T-helper 17 cell (primary cell): ENCODE results near the gene UNC5CL. TPM values are rescaled to one million over a fixed set of nuclear protein-coding genes. Genes with fewer than 3 reads are reported as not detected.
"Not testable (repeated sequence)": the region's sequence is repeated elsewhere in the genome, so short reads cannot be mapped to it uniquely, and the experiment has no call there.

Source experiments
- ATAC-seq: fragments of 150-1000 bp; cut with Tn5 transposase; 2 replicates; pipeline ENCODE4 v1.10.0; 2021; ENCODE audit warnings: mild to moderate bottlenecking, moderate library complexity
- DNase-seq, 3 donors: peaks; one replicate each; pipeline versions ENCODE4 v3.0.0 to v3.0.0-alpha.2; 2020 to 2021
- H3K9me3 ChIP-seq: one replicate; pipeline ENCODE4 v1.7.0; 2013; ENCODE audit warnings: low read length, mild to moderate bottlenecking; ENCODE audit not compliant: control insufficient read depth, poor library complexity, severe bottlenecking
- H3K27ac Mint-ChIP-seq: one replicate; pipeline ENCODE4 v1.8.0; 2022; ENCODE audit warnings: mild to moderate bottlenecking, moderate library complexity, mixed read lengths
- H3K27me3 Mint-ChIP-seq: one replicate; pipeline ENCODE4 v1.8.0; 2022; ENCODE audit warnings: mixed read lengths
- H3K36me3 Mint-ChIP-seq: one replicate; pipeline ENCODE4 v1.8.0; 2022; ENCODE audit warnings: low read depth, mixed read lengths
- H3K4me1 Mint-ChIP-seq: one replicate; pipeline ENCODE4 v1.8.0; 2022; ENCODE audit warnings: mild to moderate bottlenecking, mixed read lengths
- H3K4me3 Mint-ChIP-seq: one replicate; pipeline ENCODE4 v1.8.0; 2022; ENCODE audit warnings: mild to moderate bottlenecking, moderate library complexity, mixed read lengths
- total RNA-seq, 4 donors: library from RNA in 2 of 4; stranded (reverse) in 2 of 4; gene quantifications; one replicate each; pipeline ENCODE4 v1.2.3 and lab custom pipeline; 2022 to 2026

The UNC5CL gene
- total RNA-seq, 2 donors from 2014 or later: 4.2 to 4.9 TPM

DNA sequence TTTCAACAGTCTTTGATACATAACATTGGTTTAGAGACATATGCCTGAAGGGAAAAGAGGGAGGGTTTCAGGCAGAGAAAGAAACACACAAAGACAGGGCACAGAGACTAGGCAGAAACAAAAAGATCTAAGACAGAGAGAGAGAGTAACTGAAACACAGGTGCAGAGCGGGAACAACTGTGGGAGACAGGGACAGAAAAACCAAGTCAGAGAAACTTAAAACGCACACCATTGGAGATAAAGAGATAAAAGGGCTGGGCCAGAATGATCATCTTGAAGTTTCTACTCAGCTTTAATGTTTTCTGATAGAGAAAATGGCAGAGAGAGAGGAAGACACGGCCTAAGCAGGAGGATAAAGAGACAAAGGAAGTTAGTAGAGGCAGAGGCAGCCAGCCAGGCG lies 11.8 kb downstream of the UNC5CL start:
- ATAC-seq (no peak), DNase-seq (no peak)
- peak overlapping the region; percentile 95 for H3K27ac Mint-ChIP-seq
- H3K36me3 Mint-ChIP-seq: no peaks in the 10 kb centered on the region
- no peaks in the 10 kb centered on the region for H3K9me3 ChIP-seq
- H3K27me3 Mint-ChIP-seq: no peaks in the 10 kb centered on the region
- H3K4me1 Mint-ChIP-seq: peaks cover 25% of the 10 kb centered on the region
- peak overlapping the region; percentile 95 for H3K4me3 Mint-ChIP-seq

DNA sequence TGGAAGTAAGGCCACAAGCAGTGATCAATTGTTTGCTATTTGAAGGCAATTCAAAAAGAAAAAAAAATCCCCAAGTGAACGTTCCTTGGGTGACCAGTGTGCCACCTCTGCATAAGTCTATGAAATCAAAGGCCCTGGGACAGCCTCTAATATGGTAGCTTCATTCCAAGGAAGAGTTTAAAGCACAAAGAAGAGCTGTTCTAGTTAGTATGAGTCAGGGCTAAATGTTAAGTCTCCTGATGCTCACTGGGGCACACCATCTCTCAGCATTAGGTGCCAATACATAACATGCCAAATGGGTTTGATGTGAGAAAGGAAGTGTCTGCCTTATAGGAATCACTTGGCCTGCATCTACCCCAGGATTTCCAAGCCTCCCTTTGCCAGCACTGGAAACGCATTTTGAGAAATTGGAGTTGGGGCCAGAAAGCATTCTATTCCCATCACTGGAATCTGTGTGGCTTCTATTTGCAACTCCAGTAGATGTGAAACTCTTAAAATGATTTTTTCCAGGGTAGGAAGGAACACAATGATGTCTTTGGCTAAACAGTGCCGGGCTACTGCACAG lies 13.0 kb downstream of the UNC5CL start:
- Mint-ChIP-seq H3K27ac (no peak overlapping the region), H3K4me3 (no peak overlapping the region), H3K36me3 (no peaks in the 10 kb centered on the region), H3K27me3 (no peaks in the 10 kb centered on the region), H3K4me1 (peaks cover 24% of the 10 kb centered on the region)
- ATAC-seq: no peak
- no peaks in the 10 kb centered on the region for H3K9me3 ChIP-seq
- DNase-seq: no peak

DNA sequence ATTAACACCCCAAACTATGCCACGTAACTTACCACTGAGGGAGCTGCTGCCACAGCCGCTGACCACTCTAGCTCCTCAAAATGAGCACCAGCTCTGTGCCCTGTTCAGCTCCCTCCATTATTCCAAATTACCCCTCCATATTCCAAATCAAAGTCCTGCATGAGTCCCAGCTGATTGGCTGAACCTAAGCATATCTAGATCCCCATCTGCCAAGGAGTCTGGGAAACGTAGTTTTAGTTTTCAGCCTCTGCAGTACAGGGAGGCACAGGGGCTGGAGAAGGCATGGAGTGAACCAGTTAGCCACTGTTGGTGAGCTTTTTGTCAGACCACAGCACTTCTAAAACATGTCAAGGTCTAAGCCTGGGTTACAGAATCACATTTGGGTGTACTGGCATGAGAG lies 15.9 kb downstream of the UNC5CL start:
- DNase-seq (no peak), ATAC-seq (no peak)
- H3K9me3 ChIP-seq: no peaks in the 10 kb centered on the region
- peaks cover 14% of the 10 kb centered on the region for H3K4me1 Mint-ChIP-seq
- H3K36me3 Mint-ChIP-seq: peaks cover 2% of the 10 kb centered on the region
- no peak overlapping the region for H3K27ac Mint-ChIP-seq
- no peaks in the 10 kb centered on the region for H3K27me3 Mint-ChIP-seq
- H3K4me3 Mint-ChIP-seq: no peak overlapping the region

DNA sequence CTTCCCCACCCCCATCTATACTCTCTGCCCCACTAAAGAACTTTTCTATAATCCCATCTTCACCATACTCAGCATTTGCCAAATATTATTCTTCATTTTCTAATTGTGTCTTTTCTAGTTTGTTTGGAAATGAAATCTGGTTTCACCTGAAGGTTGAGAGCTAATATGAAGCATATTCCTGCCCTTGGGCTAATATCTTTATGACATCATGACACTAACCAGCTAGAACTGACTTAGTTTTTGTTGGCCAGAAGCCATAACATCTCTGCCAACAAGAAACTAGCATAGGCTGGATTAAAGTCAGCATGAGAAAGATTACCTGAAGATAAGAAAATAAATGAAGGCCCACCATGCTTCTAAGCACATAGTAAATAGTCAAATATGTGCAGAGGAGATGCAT lies 16.7 kb downstream of the UNC5CL start:
- H3K4me1 Mint-ChIP-seq: peaks cover 8% of the 10 kb centered on the region
- peaks cover 6% of the 10 kb centered on the region for H3K27me3 Mint-ChIP-seq
- no peak for DNase-seq
- no peak overlapping the region for H3K4me3 Mint-ChIP-seq
- H3K9me3 ChIP-seq: no peaks in the 10 kb centered on the region
- H3K27ac Mint-ChIP-seq: no peak overlapping the region
- no peak for ATAC-seq
- H3K36me3 Mint-ChIP-seq: peaks cover 2% of the 10 kb centered on the region

DNA sequence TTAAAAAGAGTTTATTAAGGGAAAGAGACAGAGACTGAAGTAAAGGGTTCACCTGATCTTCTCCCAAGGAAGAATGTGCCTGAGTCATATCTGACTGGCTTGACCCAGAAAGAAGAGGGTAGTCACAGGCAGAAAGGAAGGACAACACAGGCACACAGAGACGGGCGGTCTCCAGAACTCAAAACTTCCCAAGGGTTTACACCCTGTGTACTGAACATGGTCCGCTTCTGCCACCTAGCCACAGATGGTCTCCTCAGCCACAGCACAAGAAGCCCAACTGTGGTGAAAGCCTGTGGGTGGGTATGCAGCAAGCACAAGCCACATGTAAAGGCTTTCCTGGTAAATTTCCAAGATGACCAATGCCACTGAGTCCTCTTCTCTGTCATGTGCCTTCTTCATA lies 17.2 kb downstream of the UNC5CL start:
- peaks cover 4% of the 10 kb centered on the region for H3K4me1 Mint-ChIP-seq
- no peak overlapping the region for H3K4me3 Mint-ChIP-seq
- no peak for DNase-seq
- no peak for ATAC-seq
- H3K27ac Mint-ChIP-seq: no peak overlapping the region
- peaks cover 6% of the 10 kb centered on the region for H3K27me3 Mint-ChIP-seq
- H3K36me3 Mint-ChIP-seq: peaks cover 2% of the 10 kb centered on the region
- no peaks in the 10 kb centered on the region for H3K9me3 ChIP-seq

DNA sequence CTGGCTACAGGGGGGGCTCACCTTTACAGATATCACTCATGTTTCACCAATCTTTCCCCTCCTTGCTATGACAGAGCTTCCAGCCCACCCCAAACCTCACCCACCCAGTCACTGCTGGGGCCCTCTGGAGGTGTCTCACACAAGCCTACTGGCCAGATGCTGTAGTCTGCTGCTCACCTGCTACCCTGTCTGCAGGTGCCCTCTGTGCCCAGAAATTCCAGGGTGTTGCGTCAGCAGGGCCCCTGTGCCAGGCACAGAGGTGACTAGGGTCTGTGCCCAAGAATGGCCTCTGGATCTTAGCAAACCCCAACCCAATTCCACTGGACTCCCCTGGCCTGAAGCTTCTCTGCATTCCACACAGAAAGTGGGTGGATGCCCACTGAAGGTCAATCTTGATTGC lies 21.4 kb downstream of the UNC5CL start:
- Mint-ChIP-seq H3K27me3 (peaks cover 6% of the 10 kb centered on the region), H3K27ac (no peak overlapping the region), H3K4me3 (no peak overlapping the region), H3K36me3 (peaks cover 4% of the 10 kb centered on the region), H3K4me1 (no peaks in the 10 kb centered on the region)
- H3K9me3 ChIP-seq: no peaks in the 10 kb centered on the region
- DNase-seq (no peak), ATAC-seq (no peak)

DNA sequence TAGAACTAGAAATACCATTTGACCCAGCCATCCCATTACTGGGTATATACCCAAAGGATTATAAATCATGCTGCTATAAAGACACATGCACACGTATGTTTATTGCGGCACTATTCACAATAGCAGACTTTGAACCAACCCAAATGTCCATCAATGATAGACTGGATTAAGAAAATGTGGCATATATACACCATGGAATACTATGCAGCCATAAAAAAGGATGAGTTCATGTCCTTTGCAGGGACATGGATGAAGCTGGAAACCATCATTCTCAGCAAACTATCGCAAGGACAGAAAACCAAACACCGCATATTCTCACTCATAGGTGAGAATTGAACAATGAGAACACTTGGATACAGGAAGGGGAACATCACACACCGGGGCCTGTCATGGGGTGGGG lies 23.2 kb downstream of the UNC5CL start:
- not testable (repeated sequence) for DNase-seq, H3K27ac Mint-ChIP-seq, H3K36me3 Mint-ChIP-seq

DNA sequence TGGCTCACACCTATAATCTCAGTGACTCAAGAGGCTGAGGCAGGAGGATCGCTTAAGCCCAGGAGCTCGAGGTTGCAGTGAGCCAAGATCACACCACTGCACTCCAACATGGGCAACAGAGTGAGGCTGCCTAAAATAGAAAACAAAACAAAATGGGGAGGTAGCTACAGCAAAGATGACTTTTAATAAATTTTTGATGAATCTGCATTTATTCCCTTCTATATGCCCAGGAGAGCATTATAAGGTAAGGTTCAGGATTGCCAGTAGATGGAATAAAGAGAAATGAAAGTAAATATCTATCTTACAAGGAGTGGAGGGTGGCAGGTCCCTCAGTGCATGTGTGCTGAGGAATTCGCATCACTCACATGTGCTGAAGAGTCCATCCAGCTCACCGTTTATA lies 24.2 kb downstream of the UNC5CL start:
- H3K27ac Mint-ChIP-seq: no peak overlapping the region
- no peak overlapping the region for H3K4me3 Mint-ChIP-seq
- H3K9me3 ChIP-seq: no peaks in the 10 kb centered on the region
- DNase-seq (no peak), ATAC-seq (no peak)
- H3K4me1 Mint-ChIP-seq: no peaks in the 10 kb centered on the region
- H3K36me3 Mint-ChIP-seq: peaks cover 8% of the 10 kb centered on the region
- H3K27me3 Mint-ChIP-seq: peaks cover 23% of the 10 kb centered on the region

More for the DNA sequence above, 23.2 kb downstream of the UNC5CL start:
- not testable (repeated sequence) for H3K9me3 ChIP-seq, H3K4me3 Mint-ChIP-seq, ATAC-seq, H3K4me1 Mint-ChIP-seq
- peaks cover 15% of the 10 kb centered on the region for H3K27me3 Mint-ChIP-seq

DNA sequence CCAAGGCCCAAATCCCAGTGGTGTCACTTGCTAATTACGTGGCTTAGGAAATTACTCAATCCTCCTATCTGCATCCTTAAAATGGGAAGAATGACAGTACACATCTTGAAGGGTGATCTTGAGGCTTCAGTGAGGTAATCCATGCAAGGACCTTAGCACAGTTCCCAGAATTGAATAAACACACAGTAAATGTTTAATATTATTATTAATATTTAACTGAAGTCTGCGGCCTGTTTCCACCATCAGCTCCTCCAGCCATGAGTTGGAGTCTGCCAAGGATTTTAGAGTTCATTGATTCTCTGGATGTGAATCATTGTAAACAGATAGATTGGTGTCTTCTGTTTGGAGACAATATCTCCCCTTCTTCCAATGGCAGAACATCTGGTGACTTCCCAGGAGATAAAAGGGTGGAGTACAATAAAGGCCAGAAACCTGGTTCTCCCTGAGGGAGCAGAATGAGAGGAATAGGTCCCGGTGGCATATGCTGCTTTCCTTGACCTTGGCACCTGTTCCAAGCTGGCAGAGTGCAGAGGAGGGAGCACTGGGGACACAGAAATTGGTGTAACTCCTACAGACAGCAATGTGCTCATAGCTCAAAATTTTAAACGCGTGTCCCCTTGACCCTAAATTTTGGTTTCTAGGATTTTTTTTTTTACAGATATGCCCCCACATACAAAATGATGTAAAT lies 25.4 kb downstream of the UNC5CL start:
- DNase-seq: no peak
- ATAC-seq: no peak
- H3K36me3 Mint-ChIP-seq: peaks cover 8% of the 10 kb centered on the region
- no peaks in the 10 kb centered on the region for H3K9me3 ChIP-seq
- no peak overlapping the region for H3K27ac Mint-ChIP-seq
- H3K4me3 Mint-ChIP-seq: no peak overlapping the region
- peaks cover 23% of the 10 kb centered on the region for H3K27me3 Mint-ChIP-seq
- H3K4me1 Mint-ChIP-seq: no peaks in the 10 kb centered on the region

DNA sequence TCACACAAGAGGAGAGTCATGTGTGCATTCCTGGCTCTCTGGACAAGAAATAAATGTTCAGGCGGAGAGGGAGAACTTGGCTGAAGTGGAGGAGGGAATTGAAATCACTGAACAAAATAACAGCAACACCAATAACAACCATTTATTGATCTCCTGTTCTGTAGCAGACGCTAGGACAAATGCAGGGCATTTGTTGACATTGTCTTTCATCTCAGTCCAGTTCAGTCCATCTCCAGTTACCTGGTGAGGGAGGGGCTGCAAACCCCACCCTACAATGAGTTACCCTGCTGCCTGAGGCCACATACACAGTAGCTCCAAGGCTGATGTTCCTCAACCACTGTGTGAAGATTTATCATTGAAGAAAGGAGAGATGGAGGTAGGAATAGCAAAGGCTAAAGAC lies 27.3 kb downstream of the UNC5CL start:
- Mint-ChIP-seq H3K36me3 (peaks cover 7% of the 10 kb centered on the region), H3K4me3 (no peak overlapping the region), H3K27me3 (peaks cover 17% of the 10 kb centered on the region), H3K27ac (no peak overlapping the region), H3K4me1 (no peaks in the 10 kb centered on the region)
- no peak for ATAC-seq
- no peaks in the 10 kb centered on the region for H3K9me3 ChIP-seq
- DNase-seq: no peak

DNA sequence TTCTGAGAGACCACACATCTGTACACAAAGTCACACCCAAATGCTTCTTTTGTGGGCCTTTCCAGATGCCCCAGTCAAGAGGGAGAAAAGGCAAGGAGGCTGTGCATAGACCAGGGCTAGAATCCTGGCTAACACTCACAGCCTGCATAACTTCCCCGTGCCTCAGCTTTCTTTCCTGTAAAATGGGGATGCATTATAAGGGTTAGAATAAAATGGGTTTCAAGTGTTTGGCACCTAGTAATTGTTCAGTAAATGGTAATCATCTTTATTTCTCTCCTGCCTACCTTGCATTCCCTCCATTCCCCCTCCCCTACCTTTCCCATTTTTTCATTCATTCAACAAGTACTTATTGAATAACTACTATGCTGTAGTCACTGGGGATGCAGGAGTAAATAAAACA lies 29.4 kb downstream of the UNC5CL start:
- Mint-ChIP-seq H3K27ac (no peak overlapping the region), H3K4me1 (peaks cover 6% of the 10 kb centered on the region), H3K4me3 (no peak overlapping the region), H3K36me3 (peaks cover 9% of the 10 kb centered on the region), H3K27me3 (peaks cover 25% of the 10 kb centered on the region)
- ATAC-seq (no peak), DNase-seq (no peak)
- no peaks in the 10 kb centered on the region for H3K9me3 ChIP-seq

DNA sequence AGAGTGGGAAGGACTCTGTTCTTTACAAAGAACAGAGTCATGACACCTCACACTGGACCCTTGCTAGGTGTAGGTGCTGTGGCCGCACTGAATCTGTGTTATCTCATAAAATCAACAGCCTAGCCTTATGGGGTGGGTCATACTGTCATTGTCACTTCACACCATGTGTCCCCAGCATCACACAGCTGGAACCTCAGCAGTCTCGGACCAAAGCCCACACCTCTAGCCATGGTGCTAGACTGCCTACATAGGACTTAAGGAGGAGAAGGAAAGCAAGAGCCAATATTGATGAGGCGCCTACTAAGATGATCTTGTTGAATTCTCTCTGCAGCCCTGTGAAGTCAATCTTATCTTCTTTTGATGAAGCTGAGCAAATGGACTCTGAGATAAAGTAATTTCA lies 31.0 kb downstream of the UNC5CL start:
- H3K9me3 ChIP-seq: no peaks in the 10 kb centered on the region
- ATAC-seq: no peak
- Mint-ChIP-seq H3K36me3 (peaks cover 10% of the 10 kb centered on the region), H3K4me3 (no peak overlapping the region), H3K4me1 (peaks cover 6% of the 10 kb centered on the region), H3K27me3 (peaks cover 42% of the 10 kb centered on the region), H3K27ac (no peak overlapping the region)
- DNase-seq: no peak

DNA sequence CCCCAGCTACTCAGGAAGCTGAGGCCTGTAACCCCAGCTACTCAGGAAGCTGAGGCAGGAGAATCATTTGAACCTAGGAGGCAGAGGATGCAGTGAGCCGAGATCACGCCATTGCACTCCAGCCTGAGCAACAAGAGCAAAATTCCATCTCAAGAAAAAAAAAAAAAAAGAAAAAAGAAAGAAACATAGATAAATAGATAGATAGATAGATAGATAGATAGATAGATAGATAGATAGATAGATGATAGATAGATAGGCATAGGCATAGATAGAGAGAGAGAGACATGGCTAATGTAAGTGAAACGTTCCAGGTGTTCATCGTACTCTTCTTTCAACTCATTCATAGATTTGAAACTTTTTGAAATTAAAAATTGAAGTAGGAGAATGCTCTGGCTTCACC lies 32.0 kb downstream of the UNC5CL start:
- not testable (repeated sequence) for DNase-seq, H3K27ac Mint-ChIP-seq, H3K9me3 ChIP-seq, H3K4me1 Mint-ChIP-seq, H3K4me3 Mint-ChIP-seq, H3K36me3 Mint-ChIP-seq, ATAC-seq
- peaks cover 47% of the 10 kb centered on the region for H3K27me3 Mint-ChIP-seq

DNA sequence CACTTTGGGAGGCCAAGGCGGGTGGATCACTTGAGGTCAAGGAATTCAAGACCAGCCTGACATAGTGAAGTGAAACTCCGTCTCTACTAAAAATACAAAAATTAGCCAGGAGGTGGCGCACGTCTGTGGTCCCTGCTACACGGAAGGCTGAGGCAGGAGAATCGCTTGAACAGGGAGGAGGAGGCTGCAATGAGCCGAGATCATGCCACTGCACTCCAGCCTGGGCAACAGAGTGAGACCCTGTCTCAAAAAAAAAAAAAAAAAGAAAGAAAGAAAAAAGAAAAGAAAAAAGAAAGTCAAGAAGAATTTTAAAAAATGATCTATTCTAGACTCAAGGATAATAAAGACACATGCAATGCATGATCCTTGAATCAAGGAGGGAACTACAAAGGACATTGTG lies 32.8 kb downstream of the UNC5CL start:
- Mint-ChIP-seq H3K27me3 (peaks cover 51% of the 10 kb centered on the region), H3K27ac (peak overlapping the region; percentile 11)
- H3K4me3 Mint-ChIP-seq, H3K9me3 ChIP-seq, H3K36me3 Mint-ChIP-seq, H3K4me1 Mint-ChIP-seq: not testable (repeated sequence)
- DNase-seq: peak; percentile 16 to 44 (median 22)
- ATAC-seq: peak; percentile 64
